ENCODE data around the gene MAJIN.

The MAJIN gene

GRCh38 chr11:64911689-64912088 is 60.2 kb downstream of the MAJIN start:
- DNase-seq (ENCODE audit: low spot score), result no peak

GRCh38 chr11:64911142-64911541 is 60.8 kb downstream of the MAJIN start:
- DNase-seq (ENCODE audit: low spot score), result no peak

- no peak for DNase-seq (ENCODE audit: low spot score)
These were observed 61.3 kb downstream of the MAJIN start for GRCh38 chr11:64910451-64911093.

GRCh38 chr11:64909653-64910343 is 62.1 kb downstream of the MAJIN start:
- DNase-seq (ENCODE audit: low spot score), result no peak

- DNase-seq (ENCODE audit: low spot score), result no peak
These were observed 63.1 kb downstream of the MAJIN start for GRCh38 chr11:64908766-64909165.

- DNase-seq (ENCODE audit: low spot score), result no peak
These were observed 65.6 kb downstream of the MAJIN start for GRCh38 chr11:64906314-64906635.

GRCh38 chr11:64905516-64906313 is 66.2 kb downstream of the MAJIN start:
- DNase-seq (ENCODE audit: low spot score), result no peak

- no peak for DNase-seq (ENCODE audit: low spot score)
These were observed 68.5 kb downstream of the MAJIN start for GRCh38 chr11:64903291-64903833.

- DNase-seq (ENCODE audit: low spot score), result no peak
These were observed 69.6 kb downstream of the MAJIN start for GRCh38 chr11:64902102-64902900.

- DNase-seq (ENCODE audit: low spot score), result no peak
These were observed 71.1 kb downstream of the MAJIN start for GRCh38 chr11:64900774-64901173.

- no peak for DNase-seq (ENCODE audit: low spot score)
These were observed 71.6 kb downstream of the MAJIN start for GRCh38 chr11:64900263-64900678.

- no peak for DNase-seq (ENCODE audit: low spot score)
These were observed 73.4 kb downstream of the MAJIN start for GRCh38 chr11:64898541-64898940.

- no peak for DNase-seq (ENCODE audit: low spot score)
These were observed 73.8 kb downstream of the MAJIN start for GRCh38 chr11:64898076-64898445.

GRCh38 chr11:64897381-64898075 is 74.4 kb downstream of the MAJIN start:
- DNase-seq (ENCODE audit: low spot score), result no peak

- no peak for DNase-seq (ENCODE audit: low spot score)
These were observed 75.4 kb downstream of the MAJIN start for GRCh38 chr11:64896448-64897022.

- DNase-seq (ENCODE audit: low spot score), result no peak
These were observed 77.0 kb downstream of the MAJIN start for GRCh38 chr11:64894812-64895452.

- no peak for DNase-seq (ENCODE audit: low spot score)
These were observed 77.7 kb downstream of the MAJIN start for GRCh38 chr11:64894070-64894811.

GRCh38 chr11:64893194-64894069 is 78.5 kb downstream of the MAJIN start:
- no peak for DNase-seq (ENCODE audit: low spot score)

GRCh38 chr11:64892838-64893193 is 79.1 kb downstream of the MAJIN start:
- DNase-seq (ENCODE audit: low spot score), result no peak
